NCI-H526 (cell line): ENCODE measurements around the gene SLC12A7.

Experiments
- DNase-seq, 2 experiments: peaks; one replicate each; lab custom pipeline; 2025; lab: John Stamatoyannopoulos, UW

Gene SLC12A7

DNA sequence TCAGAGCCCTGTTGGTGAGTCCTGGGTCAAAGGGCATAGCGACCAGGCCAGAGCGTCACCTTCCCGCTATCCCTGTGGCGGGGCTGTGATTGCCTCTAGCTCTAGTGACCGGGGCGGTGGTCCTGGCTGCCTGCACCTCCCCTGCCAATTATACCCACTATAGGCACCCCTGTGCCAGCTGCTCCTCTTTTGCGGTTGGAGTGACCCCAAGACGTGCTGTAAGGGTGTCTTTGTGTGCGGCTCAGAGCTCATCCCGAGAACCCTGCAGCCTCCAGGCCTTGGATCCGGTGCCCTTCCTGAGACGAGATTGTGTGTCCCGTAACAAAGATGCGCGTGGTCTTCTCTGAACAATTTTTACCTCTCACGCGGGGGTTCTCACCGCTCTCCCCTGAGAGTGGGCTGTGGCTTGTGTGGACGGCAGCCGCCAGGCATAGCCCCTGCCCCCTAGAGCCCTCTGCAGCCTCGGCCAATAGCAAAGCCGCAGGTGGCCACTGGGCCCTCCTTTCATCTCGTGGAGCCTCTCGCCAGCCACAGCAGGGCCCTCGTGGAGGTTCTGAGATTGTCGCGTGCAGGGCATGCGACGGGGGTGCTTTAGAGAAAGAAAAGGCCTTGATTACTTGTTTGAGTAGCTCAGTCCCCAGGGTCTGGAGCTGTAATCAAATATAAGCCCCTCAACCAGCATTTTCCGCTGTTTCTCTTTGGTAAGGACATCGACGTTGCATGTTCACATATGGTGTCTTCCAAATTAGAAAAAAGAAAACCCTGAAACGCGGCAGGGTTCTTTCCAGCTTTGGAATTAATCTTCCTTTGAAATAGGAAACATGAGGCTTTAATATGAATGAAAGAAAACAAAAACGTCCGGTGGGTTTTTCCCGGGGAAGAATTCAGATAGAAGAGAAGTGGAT lies 92.6 kb downstream of the SLC12A7 start:
- DNase-seq: no peak

DNA sequence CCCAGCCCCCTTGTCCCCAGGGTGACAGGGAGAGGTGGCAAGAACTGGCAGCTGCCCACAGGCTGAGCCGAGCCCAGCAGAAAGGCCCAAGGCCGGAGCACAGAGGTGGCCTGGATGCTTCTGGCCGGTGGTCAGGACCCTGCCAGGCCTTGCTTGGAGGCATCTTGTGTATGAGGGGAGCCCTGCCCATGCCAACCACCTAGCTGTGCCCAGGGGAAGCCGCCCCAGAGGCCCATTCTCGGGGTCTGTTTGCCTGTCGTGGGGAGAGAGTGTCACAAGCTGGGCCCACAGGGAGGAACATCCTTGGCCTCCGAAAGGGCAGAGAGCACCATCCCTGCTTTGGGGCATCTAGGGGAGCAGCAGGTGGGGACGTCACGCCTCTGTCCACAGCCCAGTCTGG lies 93.3 kb downstream of the SLC12A7 start:
- DNase-seq: no peak

DNA sequence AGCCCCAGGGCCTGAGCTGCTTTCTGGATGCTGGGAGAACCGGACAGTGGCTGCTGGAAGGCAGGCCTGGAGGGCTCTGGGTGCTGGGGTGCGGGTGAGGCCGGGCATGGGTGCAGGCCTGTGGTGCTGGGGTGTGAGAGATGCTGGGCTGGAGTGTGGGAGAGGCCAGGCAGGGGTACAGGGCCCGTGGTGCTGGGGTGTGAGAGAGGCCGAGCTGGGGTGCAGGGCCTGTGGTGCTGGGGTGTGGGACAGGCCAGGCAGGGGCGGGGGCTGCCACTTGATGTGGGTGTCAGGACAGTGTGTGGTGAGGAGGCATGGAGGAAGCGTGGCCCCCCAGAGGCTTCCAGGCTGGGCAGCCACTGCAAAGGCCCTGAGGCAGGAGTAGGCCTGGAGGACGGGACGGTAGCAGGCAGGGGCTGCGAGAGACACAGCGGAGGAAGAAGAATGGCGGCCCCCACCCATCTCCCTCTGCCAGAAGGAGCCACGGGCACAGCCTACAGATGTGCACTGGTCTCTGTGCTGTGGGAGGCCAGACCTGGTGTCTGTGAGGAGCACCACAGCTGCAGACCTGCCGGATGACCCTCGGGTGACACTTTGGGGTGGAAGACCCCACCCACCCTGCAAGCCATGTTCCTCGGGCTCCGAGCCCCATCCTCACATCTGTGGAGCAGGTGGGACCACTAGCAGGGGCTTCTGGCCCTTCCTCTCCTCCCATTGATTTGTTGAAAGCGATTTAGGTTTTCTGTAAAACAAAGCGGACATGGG lies 94.0 kb downstream of the SLC12A7 start:
- no peak for DNase-seq

DNA sequence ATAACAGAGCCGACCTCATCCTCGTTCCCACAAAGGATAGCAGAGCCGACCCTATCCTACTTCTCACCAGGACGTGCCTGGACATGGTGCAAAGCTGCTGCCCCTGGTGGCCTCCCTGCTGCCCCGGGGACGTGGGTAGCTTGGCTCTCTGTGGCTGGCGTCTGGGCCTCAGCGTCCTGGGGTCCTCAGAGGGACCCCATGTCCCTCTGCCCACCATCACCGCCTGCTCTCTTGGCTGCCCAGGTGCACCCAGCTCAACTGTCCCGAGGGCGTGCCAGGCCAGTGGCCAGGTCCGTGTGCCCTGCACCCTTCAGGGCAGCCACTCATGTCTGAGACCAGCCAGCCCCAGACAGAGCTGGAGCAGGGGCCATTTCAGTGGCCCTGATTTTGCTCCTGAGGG lies 94.8 kb downstream of the SLC12A7 start:
- no peak for DNase-seq

DNA sequence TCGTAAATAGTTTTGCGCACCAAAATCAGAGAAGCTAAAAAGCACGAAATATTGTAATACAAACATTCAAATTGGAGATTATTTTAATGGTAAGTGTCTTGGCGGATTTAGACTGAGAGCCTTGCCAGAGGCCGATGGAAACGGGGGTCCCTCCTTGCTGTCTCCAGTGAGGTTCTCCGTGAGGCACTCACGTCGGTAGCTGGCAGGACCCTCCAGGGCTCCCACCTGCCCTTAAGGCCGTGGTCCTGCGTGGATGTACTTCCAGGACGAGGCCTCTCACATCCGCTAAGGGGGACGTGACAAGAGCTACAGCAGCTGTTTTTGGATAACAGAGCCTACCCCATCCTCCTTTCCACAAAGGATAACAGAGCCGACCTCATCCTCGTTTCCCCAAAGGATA lies 95.4 kb downstream of the SLC12A7 start:
- DNase-seq: no peak

DNA sequence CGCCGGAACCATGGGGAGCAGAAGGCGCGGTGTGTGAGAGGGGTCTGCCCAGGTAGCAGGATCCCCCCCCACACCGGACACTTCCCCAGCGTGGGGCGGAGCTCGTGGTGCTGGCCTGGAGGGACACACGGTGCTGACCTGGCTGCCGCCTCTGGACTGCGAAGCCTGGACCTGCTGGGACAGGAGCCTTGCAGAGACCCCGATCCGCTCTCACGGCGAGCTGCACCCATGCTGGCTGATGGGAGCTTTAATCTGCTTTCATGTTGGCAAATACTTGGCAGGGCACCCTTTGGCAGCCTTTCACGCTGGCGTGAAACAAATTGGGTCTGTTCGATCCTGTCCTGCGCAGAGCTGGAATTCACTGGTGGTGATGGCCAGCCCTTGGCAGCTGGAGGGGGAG lies 95.8 kb downstream of the SLC12A7 start:
- no peak for DNase-seq

DNA sequence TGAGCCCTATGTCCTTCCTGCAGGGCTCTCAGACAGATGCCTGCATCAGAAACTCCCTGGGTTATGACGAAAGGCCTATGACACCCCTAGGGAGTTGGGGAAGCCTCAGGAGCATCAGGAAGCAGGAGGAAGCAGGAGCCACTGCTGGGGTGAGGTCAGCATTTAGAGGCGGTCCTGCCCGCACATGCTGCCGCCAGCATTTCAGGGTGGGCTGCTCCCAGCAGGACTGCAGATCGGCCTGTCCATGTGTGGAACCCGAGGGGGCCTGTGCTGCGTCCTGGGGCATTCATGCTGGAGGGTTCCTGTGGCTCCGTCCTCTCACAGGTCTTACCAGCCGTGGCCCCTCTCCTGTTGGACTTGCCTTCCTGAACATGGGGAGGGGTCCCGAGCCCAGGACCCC lies 96.4 kb downstream of the SLC12A7 start:
- DNase-seq: no peak

DNA sequence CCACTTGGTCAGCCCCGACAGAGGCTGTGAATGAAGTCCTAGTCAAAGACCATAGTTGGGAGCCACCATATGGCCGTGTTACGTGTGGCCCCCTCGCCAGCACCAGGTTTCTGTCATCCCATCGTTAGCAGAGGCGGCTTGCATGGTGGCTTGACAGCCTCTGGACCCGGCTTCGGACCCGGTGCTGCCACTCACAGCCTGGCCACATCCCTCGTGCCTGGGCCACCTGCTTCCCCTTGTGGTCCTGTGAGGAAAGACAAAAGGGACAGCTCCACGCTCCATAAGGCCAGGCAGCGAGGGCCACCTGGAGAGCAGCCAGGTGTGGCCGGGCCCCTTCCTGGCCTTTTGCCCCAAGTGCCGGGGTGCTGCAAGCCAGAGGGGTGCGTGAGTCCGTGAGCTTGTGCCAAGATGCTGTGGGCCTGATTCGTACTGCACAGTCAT lies 97.1 kb downstream of the SLC12A7 start:
- DNase-seq: no peak

DNA sequence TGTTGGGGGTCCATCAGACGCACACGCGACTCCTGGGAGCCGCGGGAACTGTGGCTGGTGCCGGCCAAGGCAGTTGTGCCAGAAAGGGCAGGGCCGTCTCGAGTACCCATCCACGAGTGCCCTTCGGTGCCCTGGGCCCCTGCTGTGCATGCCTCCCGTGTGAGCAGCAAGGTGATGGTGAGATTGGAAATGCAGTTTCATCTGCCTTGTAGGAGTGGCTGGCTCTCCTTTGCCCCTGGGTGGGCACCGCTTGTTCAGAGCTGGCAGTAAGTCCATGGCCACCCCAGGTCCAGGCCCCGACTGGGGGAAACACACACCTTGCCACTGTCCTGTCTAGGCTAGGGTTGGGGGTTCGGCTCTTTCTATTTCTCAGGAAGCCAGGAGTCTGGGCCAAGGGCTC lies 97.5 kb downstream of the SLC12A7 start:
- no peak for DNase-seq

DNA sequence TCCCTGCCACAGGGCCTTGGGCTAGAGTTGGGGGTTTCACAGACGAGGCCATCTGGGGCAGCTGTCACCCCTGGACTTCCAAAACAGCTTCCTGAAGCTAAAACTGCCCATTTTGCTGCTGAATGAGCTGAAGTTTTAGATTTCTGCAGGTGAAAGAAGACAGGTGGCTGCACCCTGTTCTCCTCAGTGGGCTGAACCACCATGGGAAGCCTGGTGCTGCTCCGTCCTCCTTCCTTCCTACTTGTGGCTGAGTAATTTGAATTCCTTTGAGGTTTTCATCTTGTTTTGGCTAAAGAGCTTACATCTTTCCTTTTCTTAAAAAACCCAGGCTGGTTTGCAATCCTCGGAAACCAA lies 97.9 kb downstream of the SLC12A7 start:
- DNase-seq: no peak

DNA sequence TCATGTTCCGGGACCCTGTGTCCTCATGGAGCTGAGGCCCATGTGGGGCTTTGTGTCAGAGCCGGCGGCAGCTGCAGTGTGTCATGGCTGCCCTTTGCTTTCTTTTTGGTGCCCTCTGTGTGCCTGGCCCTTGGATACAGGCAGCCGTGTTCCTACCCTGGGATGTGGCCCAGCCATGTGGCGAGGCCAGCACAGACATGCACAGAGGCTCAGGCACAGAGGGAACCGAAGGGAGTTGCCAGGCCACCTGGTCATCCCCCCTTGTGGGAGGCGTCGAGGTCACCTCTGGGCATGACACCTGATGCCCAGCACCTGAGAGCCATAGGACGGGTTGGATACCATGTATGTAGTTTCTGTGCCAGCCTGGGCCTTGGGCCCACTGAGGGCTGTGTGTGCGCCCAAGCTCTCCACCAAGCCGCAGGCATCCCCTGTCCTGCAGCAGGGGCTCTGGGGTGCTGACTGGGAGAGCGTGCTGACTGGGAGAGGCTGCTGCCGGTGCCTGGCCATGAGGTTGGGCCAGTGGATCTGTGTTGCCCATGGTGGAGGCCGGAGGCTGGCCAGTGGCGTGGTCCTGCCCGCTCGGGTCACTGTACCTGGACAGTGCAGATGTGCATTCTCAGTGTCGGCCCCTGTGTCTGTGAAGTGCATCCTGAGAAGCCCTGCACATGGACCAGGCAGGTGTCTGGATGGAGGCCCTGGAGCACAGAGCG lies 98.5 kb downstream of the SLC12A7 start:
- DNase-seq: no peak

DNA sequence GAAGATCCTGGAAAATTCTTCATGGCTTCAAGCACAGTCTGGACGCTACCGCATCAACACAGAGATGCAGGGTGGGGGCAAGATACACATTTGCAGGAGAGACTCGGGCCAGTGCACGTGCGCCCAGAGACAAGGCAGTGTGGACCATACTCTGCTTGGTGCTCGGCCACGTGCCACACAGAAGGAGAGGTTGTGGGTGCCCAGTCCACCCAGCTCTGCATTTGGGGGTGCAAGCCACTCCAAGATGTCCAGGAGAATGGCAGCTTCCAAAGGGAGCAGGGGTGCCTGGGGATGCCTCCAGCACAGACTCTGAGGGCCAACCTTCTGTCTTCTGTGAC lies 99.0 kb downstream of the SLC12A7 start:
- no peak for DNase-seq

DNA sequence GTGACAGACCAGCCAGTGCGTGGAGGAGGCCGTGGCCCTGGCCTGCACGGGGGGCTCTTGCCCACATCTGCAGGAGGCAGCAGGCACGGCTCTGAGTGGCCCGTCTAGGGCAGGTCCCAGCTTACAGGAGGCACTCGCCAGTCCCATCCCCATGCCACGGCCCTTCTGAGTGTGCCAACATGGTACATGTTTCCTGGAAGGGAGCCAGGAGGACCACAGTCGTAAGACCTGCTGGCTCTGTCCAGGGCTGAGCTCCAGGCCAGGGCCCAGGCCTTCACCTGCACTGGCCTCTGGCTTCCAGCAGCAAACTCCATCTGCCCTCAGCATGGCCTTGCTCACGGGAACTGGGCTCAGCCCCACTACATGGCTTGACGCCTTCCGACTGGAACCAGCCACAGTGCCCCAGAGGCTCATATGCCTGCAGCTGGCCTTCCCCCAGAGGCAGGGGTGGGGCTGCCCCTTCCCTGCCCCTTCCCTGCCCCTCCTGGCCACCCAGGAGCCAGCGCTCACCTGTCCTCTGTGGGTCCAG lies 99.5 kb downstream of the SLC12A7 start:
- no peak for DNase-seq

DNA sequence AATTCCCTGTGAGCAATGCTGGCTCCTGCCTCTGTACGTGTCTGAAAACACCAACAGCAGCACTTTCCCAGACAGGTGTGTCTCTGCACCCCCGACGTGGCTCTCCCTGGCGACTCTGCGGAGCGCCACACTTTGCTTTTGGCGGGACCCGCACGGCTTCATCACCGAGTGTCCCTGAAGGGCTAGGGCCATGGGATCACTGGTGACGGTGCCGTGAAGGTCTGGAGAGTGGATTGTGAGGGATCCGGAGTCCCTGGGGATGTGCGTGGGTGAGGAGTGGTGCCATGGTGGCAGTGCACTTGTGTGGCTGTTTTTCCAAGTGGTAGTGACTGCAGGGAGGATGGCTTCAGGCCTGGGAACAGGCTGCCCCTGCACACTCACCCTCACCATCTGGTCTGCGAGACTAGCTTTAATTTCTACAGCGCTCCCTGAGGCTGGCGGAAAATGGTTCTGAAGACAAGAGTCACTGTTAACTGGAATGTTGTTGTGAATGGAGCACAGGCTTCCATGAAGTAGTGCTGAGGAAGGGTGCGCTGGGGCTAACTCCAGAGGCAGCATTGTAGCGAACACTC lies 100.0 kb downstream of the SLC12A7 start:
- DNase-seq: no peak

DNA sequence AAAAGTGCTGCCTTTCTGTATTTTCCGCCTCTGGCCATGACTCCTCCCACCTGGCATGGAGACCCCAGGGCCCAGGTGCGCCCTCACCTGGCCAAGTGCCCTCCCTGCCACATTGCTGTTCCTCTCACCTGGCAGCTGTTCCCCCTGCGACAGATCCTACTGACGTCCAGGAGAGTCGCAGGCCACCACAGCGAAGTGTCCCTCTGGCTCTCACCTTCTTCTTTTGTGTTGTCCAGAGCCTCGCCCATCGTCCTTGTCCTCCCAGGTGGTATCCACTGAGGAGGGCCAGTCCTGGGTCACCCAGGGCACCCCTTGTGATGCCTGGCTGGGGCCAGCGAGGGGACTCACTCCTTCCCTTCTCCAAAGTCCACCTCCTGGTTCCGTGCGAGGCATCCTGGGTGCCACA lies 100.6 kb downstream of the SLC12A7 start:
- DNase-seq: peak; percentile 23 to 86

DNA sequence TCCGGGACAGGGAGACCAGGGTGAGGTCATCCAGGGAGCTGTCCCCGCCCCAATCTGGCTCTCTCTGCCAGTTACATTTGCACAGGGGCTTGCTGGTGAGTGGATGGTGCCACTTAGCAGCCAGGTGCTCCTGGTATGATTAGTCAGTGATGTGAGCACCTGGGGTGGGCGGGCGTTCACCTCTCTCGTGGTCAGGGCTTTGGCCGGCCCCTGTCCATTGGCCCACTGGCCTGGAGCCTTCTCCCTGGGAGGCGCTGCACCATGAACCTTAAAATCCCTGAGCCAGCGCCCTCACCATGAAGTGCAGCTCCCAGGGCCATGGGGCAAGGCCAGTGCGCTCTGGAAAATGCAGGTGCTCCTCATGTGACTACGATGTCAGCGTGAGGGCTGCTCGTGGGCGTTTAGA lies 101.2 kb downstream of the SLC12A7 start:
- DNase-seq: peak in 1 of 2 experiments; percentile 55

DNA sequence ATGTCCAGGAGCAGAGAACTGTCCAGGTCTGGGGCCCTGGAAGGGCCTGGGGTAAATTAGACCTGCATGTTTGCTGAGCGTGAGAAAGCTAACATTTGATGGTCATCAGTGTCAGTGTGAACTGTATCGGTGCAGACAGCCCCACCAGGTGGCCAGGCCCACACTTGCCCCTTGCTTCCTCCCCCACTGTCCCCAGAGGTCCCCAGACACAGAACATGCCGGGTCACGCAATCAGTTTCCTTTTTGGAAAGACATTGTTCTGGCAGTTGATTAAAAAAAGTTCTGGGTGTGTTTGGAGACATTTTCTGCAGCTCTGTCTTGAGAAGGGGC lies 101.7 kb downstream of the SLC12A7 start:
- peak in 1 of 2 experiments; percentile 46 for DNase-seq

DNA sequence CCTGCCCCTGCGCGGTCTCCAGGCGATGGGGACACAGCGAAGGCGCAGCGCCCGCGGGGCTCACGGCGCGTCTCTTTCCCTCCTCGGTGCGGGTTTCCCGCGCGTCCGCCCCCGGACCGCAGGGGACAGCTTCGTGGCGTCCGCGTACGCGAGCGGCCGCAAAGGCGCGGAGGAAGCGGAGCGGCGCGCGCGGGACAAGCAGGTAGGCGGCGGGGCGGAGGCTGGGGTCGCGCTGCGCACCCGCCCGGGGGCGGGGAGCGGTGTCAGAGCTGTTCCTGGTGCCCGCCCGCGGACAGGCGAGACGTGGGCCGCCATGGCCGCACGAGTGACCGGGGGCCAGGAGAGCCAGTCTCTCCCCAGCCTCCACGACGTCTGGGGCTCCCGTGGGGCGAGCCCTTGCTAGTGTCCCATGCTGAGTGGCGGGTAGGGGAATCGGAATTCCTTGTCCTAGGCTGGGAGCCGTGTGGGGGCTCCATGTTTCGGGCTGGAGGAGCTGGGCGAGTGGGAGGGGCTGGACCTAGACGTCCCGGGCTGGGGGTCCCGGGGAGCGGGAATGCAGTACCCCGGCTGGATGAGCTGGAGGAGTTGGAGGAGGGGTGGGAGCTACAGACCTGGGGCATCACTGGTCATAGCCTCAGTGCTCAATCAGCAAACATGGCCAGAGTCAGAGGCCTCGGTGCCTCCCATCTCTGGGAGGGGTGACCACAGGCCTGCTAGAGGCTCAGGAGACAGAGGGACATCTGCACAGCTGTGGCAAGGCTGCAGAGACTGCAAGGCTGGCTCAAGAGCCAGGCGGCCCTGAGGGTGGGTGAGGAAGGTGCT lies 102.3 kb downstream of the SLC12A7 start:
- DNase-seq: peak in 1 of 2 experiments; percentile 35

DNA sequence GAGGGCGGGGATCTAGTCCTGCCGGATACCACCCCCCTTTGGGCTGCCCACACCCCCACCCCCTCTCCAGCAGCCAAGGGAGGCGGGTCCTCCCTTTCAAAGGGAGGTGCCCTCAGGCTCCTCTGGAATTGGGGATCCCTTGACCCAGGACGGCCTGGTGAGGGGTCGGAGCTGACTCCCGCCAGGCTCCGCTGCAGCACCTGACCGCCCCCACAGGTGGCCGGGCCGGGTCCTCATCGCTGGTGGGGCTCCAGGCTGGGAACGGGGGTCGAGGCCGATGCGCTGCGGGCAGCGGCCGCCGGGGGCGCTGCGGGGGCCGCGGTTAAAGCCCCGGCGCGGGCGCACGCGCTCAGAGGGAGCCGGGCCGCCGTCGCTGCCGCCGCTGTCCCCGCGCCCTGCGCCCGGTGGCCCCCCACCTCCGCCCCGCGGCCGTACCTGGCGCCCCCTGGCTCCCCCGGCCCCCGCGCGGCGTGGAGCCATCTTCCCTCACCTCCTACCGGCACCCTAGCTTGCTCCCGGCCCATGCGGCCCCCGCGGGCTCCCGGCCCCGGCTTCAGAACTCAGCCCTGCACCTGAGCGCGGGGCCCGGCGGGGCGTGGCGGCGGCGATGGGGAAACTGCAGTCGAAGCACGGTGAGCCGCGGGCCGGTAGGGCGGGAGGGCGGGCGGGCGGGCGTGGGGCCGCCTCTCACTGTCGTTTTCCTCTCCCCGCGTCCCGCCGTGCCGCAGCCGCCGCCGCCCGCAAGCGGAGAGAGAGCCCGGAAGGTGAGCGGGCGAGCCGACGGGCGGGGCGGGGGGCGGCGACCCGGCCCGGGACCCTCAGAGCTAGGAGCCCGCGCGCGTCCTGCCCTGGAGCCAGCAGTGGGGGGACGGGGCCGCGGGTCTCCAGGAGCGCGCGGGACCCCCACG lies 103.2 kb downstream of the SLC12A7 start, which contains the start of gene NKD2:
Gene NKD2 (plus strand): TSS at position 352 of the 908 bp plus-strand sequence. CDS start 256 bp downstream, at position 608.
- DNase-seq: peak in 1 of 2 experiments; percentile 74
